B cell (primary cell): ENCODE results near the gene UQCC5. TPM values are rescaled to one million over a fixed set of nuclear protein-coding genes. Genes with fewer than 3 reads are reported as not detected.

ENCODE experiments used
- ATAC-seq: fragments of 200-7000 bp; cut with Tn5 transposase; one replicate; pipeline ENCODE4 v1.10.0; 2021; ENCODE audit warnings: low read depth, mild to moderate bottlenecking, moderate number of reproducible peaks, moderate library complexity
- CTCF ChIA-PET: fragments of 350-600 bp; sonication (Branson Sonifier 250); formaldehyde crosslinking; loops from one replicate; lab custom pipeline; 2021; ENCODE audit warnings: antibody characterized with exemption, inconsistent platforms; lab: Charles Lee
- POLR2A ChIA-PET: fragments of 350-600 bp; sonication (Branson Sonifier 250); formaldehyde crosslinking; loops from one replicate; lab custom pipeline; 2021; ENCODE audit warnings: antibody characterized with exemption; lab: Charles Lee
- DNase-seq: peaks from one replicate; pipeline ENCODE4 v3.0.0; 2013
- H2AFZ ChIP-seq: 2 replicates; pipeline ENCODE4 v1.6.1; 2012; ENCODE audit warnings: mild to moderate bottlenecking, low read depth, low read length; ENCODE audit not compliant: insufficient read depth, poor library complexity, severe bottlenecking
- H3K27ac ChIP-seq, 2 donors: 1 replicate in 1 of 2; 2 replicates in 1 of 2; pipeline ENCODE4 v1.5.1; 2012 to 2013; ENCODE audit warnings: low read length in 2 of 2, mild to moderate bottlenecking in 2 of 2, moderate library complexity in 1 of 2
- H3K27me3 ChIP-seq, 4 experiments: fragments of 200-600 bp in 1 of 4; sonication (generic) in 1 of 4; replicated peaks in 1 of 4; 1 replicate in 2 of 4; 2 replicates in 2 of 4; pipeline versions ENCODE4 v1.6.1 to v1.7.0; 2013 to 2016; ENCODE audit warnings: low read length in 3 of 4, mild to moderate bottlenecking in 2 of 4, mixed read lengths in 1 of 4, moderate library complexity in 1 of 4; ENCODE audit not compliant: insufficient read depth in 4 of 4, control insufficient read depth in 3 of 4; ENCODE audit errors: control extremely low read depth in 1 of 4
- H3K36me3 ChIP-seq, 2 experiments: replicated peaks in 1 of 2; 1 replicate in 1 of 2; 2 replicates in 1 of 2; pipeline versions ENCODE4 v1.6.1 to v1.7.1; 2013; ENCODE audit warnings: low read length in 1 of 2; ENCODE audit not compliant: insufficient read depth in 2 of 2, control insufficient read depth in 1 of 2; ENCODE audit errors: control extremely low read depth in 1 of 2, extremely low read depth in 1 of 2
- H3K4me1 ChIP-seq, 2 donors: fragments of 200-600 bp in 1 of 2; sonication (generic) in 1 of 2; 1 replicate in 1 of 2; 2 replicates in 1 of 2; pipeline versions ENCODE4 v1.5.1 to v1.6.1; 2013 to 2017; ENCODE audit warnings: low read length in 2 of 2; ENCODE audit not compliant: control insufficient read depth in 2 of 2, insufficient read depth in 2 of 2
- H3K4me2 ChIP-seq: replicated peaks from 2 replicates; pipeline ENCODE3; 2012; ENCODE audit warnings: mild to moderate bottlenecking, low read depth, low read length; ENCODE audit not compliant: poor library complexity, severe bottlenecking
- H3K4me3 ChIP-seq, 5 experiments: fragments of 200-600 bp in 1 of 5; sonication (generic) in 1 of 5; 1 replicate in 3 of 5; 2 replicates in 2 of 5; pipeline versions ENCODE4 v1.5.1 to v1.7.0; 2011 to 2016; ENCODE audit warnings: low read length in 4 of 5, mild to moderate bottlenecking in 4 of 5, low read depth in 2 of 5, control low read depth in 1 of 5, moderate library complexity in 1 of 5; ENCODE audit not compliant: insufficient read depth in 1 of 5; ENCODE audit errors: control extremely low read depth in 1 of 5, extremely low read depth in 1 of 5
- H3K79me2 ChIP-seq: fragments of 200-600 bp; sonication (generic); one replicate; pipeline ENCODE4 v1.6.0; 2016; ENCODE audit warnings: low read length; ENCODE audit not compliant: control insufficient read depth, insufficient read depth
- H3K9ac ChIP-seq: fragments of 200-600 bp; sonication (generic); 2 replicates; pipeline ENCODE4 v1.6.1; 2017; ENCODE audit warnings: mild to moderate bottlenecking, low read length, moderate library complexity
- H3K9me3 ChIP-seq, 3 donors: one replicate each; pipeline versions ENCODE4 v1.6.1 to v1.7.1; 2013; ENCODE audit warnings: low read length in 2 of 3; ENCODE audit not compliant: control insufficient read depth in 2 of 3, insufficient read depth in 1 of 3; ENCODE audit errors: control extremely low read depth in 1 of 3
- H4K20me1 ChIP-seq: 2 replicates; pipeline ENCODE4 v1.6.0; 2012; ENCODE audit warnings: mild to moderate bottlenecking, low read length; ENCODE audit not compliant: insufficient read depth, control insufficient read depth, poor library complexity, severe bottlenecking
- H3K27ac Mint-ChIP-seq: one replicate; pipeline ENCODE4 v1.8.0; 2021; ENCODE audit warnings: mixed read lengths
- H3K27me3 Mint-ChIP-seq: one replicate; pipeline ENCODE4 v1.8.0; 2021; ENCODE audit warnings: mixed read lengths
- H3K4me1 Mint-ChIP-seq: one replicate; pipeline ENCODE4 v1.8.0; 2021; ENCODE audit warnings: mixed read lengths
- H3K4me3 Mint-ChIP-seq: one replicate; pipeline ENCODE4 v1.8.0; 2021; ENCODE audit warnings: mixed read lengths
- H3K9me3 Mint-ChIP-seq: one replicate; pipeline ENCODE4 v1.8.0; 2022; ENCODE audit warnings: mixed read lengths; ENCODE audit not compliant: insufficient read depth
- CTCF ChIP-seq: fragments of 200-600 bp; IDR thresholded peaks from one replicate; pipeline ENCODE4 v1.8.0; 2022; ENCODE audit warnings: antibody characterized with exemption, mild to moderate bottlenecking
- EZH2 ChIP-seq: IDR thresholded peaks from 2 replicates; pipeline ENCODE4 v1.6.1; 2012; ENCODE audit warnings: borderline replicate concordance, low read depth, mild to moderate bottlenecking, moderate library complexity, low read length; ENCODE audit not compliant: insufficient read depth, poor library complexity, severe bottlenecking
- WGBS: methylation state at CpG from one replicate; pipeline ENCODE4 v1.1.5; 2013; ENCODE audit warnings: missing lambda C conversion rate; ENCODE audit not compliant: insufficient coverage; 5-methylcytosine and 5-hydroxymethylcytosine counted together
- intact Hi-C: fragments of 100-400 bp; cut with micrococcal nuclease; formaldehyde crosslinking; loops from one replicate; pipeline ENCODE4 v1.10.0; 2022
- polyA plus RNA-seq: library from polyadenylated mRNA; depleted of rRNA; stranded (reverse); fragments of >200 nt; gene quantifications from 2 replicates; pipeline ENCODE4 v1.2.3, GENCODE V29; 2012
- total RNA-seq, 2 donors: library from RNA; stranded (reverse); fragments of 120-200 nt in 1 of 2; gene quantifications; 1 replicate in 1 of 2; 2 replicates in 1 of 2; pipeline versions ENCODE4 v1.2.3 to v1.2.4, GENCODE V29; 2013 to 2022

The UQCC5 gene
- total and polyA plus RNA-seq, 2 donors (not counting 1 experiment from before 2014, with no cell fraction given) = 1.1 to 10.3 TPM

- ChIA-PET POLR2A (no interaction called here), CTCF (interaction anchor here (1.0 kb wide), 1 partner anchor 14 kb away, joined by 3 read pairs; no protein-coding TSS in a partner anchor)
- intact Hi-C loops = no loop called here
- DNase-seq (no peak), ATAC-seq (no peak)
- 100% methylated on average over 5 of the region's 7 CpGs for WGBS
- H3K27ac Mint-ChIP-seq = no peak overlapping the region
- no peak overlapping the region for H3K4me3 Mint-ChIP-seq
- no peaks in the 10 kb centered on the region for H3K27me3 Mint-ChIP-seq
- peaks cover 5% of the 10 kb centered on the region for H3K4me1 Mint-ChIP-seq
- Histone ChIP-seq H3K27me3 (no peaks in the 10 kb centered on the region), H3K79me2 (no peaks in the 10 kb centered on the region), H4K20me1 (no peaks in the 10 kb centered on the region), H3K9ac (no peak overlapping the region), H3K27ac (no peak overlapping the region), H3K4me3 (no peak overlapping the region), H3K4me2 (no peak overlapping the region), H3K36me3 (peaks cover 0 to 37% of the 10 kb centered on the region in 2 experiments), H3K9me3 (no peaks in the 10 kb centered on the region), H3K4me1 (peaks cover 3 to 6% of the 10 kb centered on the region in 2 donors), H2AFZ (no peak overlapping the region)
- H3K9me3 Mint-ChIP-seq = no peaks in the 10 kb centered on the region
- TF ChIP-seq EZH2 (no peak), CTCF (no peak)
Observed at GRCh38 chr3:52493232-52494017, 43.0 kb upstream of the UQCC5 start.

GRCh38 chr3:52494445-52494844 is 42.0 kb upstream of the UQCC5 start:
- peaks cover 15% of the 10 kb centered on the region for H3K4me1 Mint-ChIP-seq
- H3K36me3 ChIP-seq = peaks cover 0 to 29% of the 10 kb centered on the region in 2 experiments

More at GRCh38 chr3:52494445-52494844, 42.0 kb upstream of the UQCC5 start:
- Mint-ChIP-seq H3K4me3 (no peak overlapping the region), H3K9me3 (no peaks in the 10 kb centered on the region), H3K27ac (peak overlapping the region; percentile 20), H3K27me3 (no peaks in the 10 kb centered on the region)
- no peak for DNase-seq
- no peaks in the 10 kb centered on the region for H4K20me1 ChIP-seq
- no peak overlapping the region for H3K4me2 ChIP-seq
- no peak overlapping the region for H2AFZ ChIP-seq
- no peak overlapping the region for H3K9ac ChIP-seq
- H3K79me2 ChIP-seq = no peaks in the 10 kb centered on the region
- TF ChIP-seq CTCF (no peak), EZH2 (no peak)
- no peaks in the 10 kb centered on the region for H3K9me3 ChIP-seq
- ChIA-PET POLR2A (no interaction called here), CTCF (interaction anchor here (1.0 kb wide), 1 partner anchor 15 kb away, joined by 3 read pairs; no protein-coding TSS in a partner anchor)
- 88% methylated on average over 6 of the region's 7 CpGs for WGBS
- H3K27ac ChIP-seq = no peak overlapping the region
- H3K4me1 ChIP-seq = peaks cover 11 to 17% of the 10 kb centered on the region in 2 donors
- H3K4me3 ChIP-seq = no peak overlapping the region
- no peaks in the 10 kb centered on the region for H3K27me3 ChIP-seq
- no peak for ATAC-seq
- intact Hi-C loops = no loop called here
